OCI-LY7 (cell line): ENCODE data around the gene SMOC2. TPM values are rescaled to one million over a fixed set of nuclear protein-coding genes. Genes with fewer than 3 reads are reported as not detected.

Experiments used
- BruUV-seq: library from RNA; stranded (reverse); fragments of 400-500 nt; replicated peaks from 2 replicates; lab custom pipeline; 2021; lab: Mats Ljungman, UMichigan
- CTCF ChIA-PET: fragments of 300-600 bp; sonication (Branson Sonifier 250); formaldehyde crosslinking; loops from one replicate; lab custom pipeline; 2022; ENCODE audit warnings: antibody characterized with exemption; ENCODE audit not compliant: unreplicated experiment; lab: Charles Lee
- POLR2A ChIA-PET: fragments of 300-600 bp; sonication (Branson Sonifier 250); formaldehyde crosslinking; loops from one replicate; lab custom pipeline; 2022; ENCODE audit warnings: antibody characterized with exemption; lab: Charles Lee
- DNase-seq: peaks from one replicate; pipeline ENCODE4 v3.0.0-alpha.2; 2015; ENCODE audit warnings: low spot score
- H2AFZ ChIP-seq: fragments of 200-600 bp; sonication (generic), shearing (Covaris generic); 2 replicates; pipeline ENCODE4 v1.6.1; 2014; ENCODE audit warnings: mild to moderate bottlenecking, antibody characterized with exemption, low read length, moderate library complexity
- H3K27ac ChIP-seq: fragments of 200-600 bp; sonication (generic); 2 replicates; pipeline ENCODE4 v1.5.1; 2014; ENCODE audit warnings: mixed run types, low read depth, mild to moderate bottlenecking, moderate library complexity, low read length, inconsistent platforms; ENCODE audit not compliant: poor library complexity, severe bottlenecking
- H3K36me3 ChIP-seq: fragments of 200-600 bp; sonication (generic); 2 replicates; pipeline ENCODE4 v1.6.1; 2014; ENCODE audit warnings: mild to moderate bottlenecking, antibody characterized with exemption, low read length, moderate library complexity, mixed read lengths; ENCODE audit not compliant: insufficient read depth
- H3K4me1 ChIP-seq: fragments of 200-600 bp; sonication (generic); 2 replicates; pipeline ENCODE4 v1.5.1; 2014; ENCODE audit warnings: mild to moderate bottlenecking, low read length; ENCODE audit not compliant: insufficient read depth, poor library complexity, severe bottlenecking
- H3K4me2 ChIP-seq: fragments of 200-600 bp; sonication (generic); 2 replicates; pipeline ENCODE4 v1.6.1; 2014; ENCODE audit warnings: mild to moderate bottlenecking, low read length
- H3K4me3 ChIP-seq: fragments of 200-600 bp; sonication (generic); 2 replicates; pipeline ENCODE4 v1.5.1; 2014; ENCODE audit warnings: mild to moderate bottlenecking, low read depth, low read length; ENCODE audit not compliant: poor library complexity, severe bottlenecking
- H3K79me2 ChIP-seq: fragments of 200-600 bp; sonication (generic); 2 replicates; pipeline ENCODE4 v1.6.1; 2016; ENCODE audit warnings: low read depth, mild to moderate bottlenecking, low read length, moderate library complexity, mixed read lengths; ENCODE audit not compliant: insufficient read depth
- H3K9me2 ChIP-seq: fragments of 200-600 bp; sonication (generic); 2 replicates; pipeline ENCODE4 v1.6.1; 2016; ENCODE audit warnings: mild to moderate bottlenecking, low read length, mixed read lengths; ENCODE audit not compliant: insufficient read depth
- H3K9me3 ChIP-seq: fragments of 200-600 bp; sonication (generic); 2 replicates; pipeline ENCODE4 v1.6.1; 2014; ENCODE audit warnings: mild to moderate bottlenecking, mixed run types, low read length, mixed read lengths
- H4K20me1 ChIP-seq: fragments of 200-600 bp; sonication (generic); 2 replicates; pipeline ENCODE4 v1.6.1; 2014; ENCODE audit warnings: mild to moderate bottlenecking, antibody characterized with exemption, low read length, moderate library complexity, mixed read lengths; ENCODE audit not compliant: insufficient read depth
- CTCF ChIP-seq: fragments of 200-600 bp; sonication (generic); conservative IDR thresholded peaks from 2 replicates; pipeline ENCODE4 v1.5.1; 2014; ENCODE audit warnings: mild to moderate bottlenecking, antibody characterized with exemption, low read length, moderate library complexity, mixed read lengths
- EZH2phosphoT487 ChIP-seq: fragments of 200-600 bp; sonication (generic); IDR thresholded peaks from 2 replicates; pipeline ENCODE4 v1.6.1; 2018; ENCODE audit warnings: low read depth, borderline replicate concordance, mild to moderate bottlenecking, mixed run types, antibody characterized with exemption, low read length, moderate library complexity, mixed read lengths
- intact Hi-C: fragments of 100-400 bp; cut with micrococcal nuclease; formaldehyde crosslinking; loops from one replicate; pipeline ENCODE4 v1.10.0; 2022; ENCODE audit not compliant: unreplicated experiment
- total RNA-seq, 2 experiments: library from RNA; depleted of rRNA in 1 of 2; stranded (reverse); fragments of >200 nt in 1 of 2; shearing (Covaris generic) in 1 of 2; gene quantifications; 2 replicates each; pipeline ENCODE4 v1.2.3, GENCODE V29; 2014 to 2022

Gene SMOC2
- total RNA-seq, 2 experiments from 2014 or later = not detected

- no peaks in the 10 kb centered on the region for H3K4me1 ChIP-seq
- DNase-seq = no peak
- no TSS peak for BruUV-seq
- intact Hi-C loops = no loop called here
- ChIA-PET CTCF (no interaction called here), POLR2A (no interaction called here)
- no peak overlapping the region for H3K27ac ChIP-seq
- no peaks in the 10 kb centered on the region for H3K79me2 ChIP-seq
- H3K4me3 ChIP-seq = no peak overlapping the region
- H3K9me2 ChIP-seq = no peaks in the 10 kb centered on the region
- H3K36me3 ChIP-seq = no peaks in the 10 kb centered on the region
- H3K4me2 ChIP-seq = no peak overlapping the region
- TF ChIP-seq EZH2phosphoT487 = no peak
- no peak for TF ChIP-seq CTCF
- H2AFZ ChIP-seq = no peak overlapping the region
- no peaks in the 10 kb centered on the region for H3K9me3 ChIP-seq
- H4K20me1 ChIP-seq = no peaks in the 10 kb centered on the region
Measured at GRCh38 chr6:168684471-168684870, 243.5 kb downstream of the SMOC2 start.

GRCh38 chr6:168684906-168685305, 243.9 kb downstream of the SMOC2 start:
- no peak overlapping the region for H3K27ac ChIP-seq
- ChIA-PET POLR2A (no interaction called here), CTCF (no interaction called here)
- H2AFZ ChIP-seq = no peak overlapping the region
- TF ChIP-seq CTCF (no peak), EZH2phosphoT487 (no peak)
- BruUV-seq = no TSS peak
- H3K36me3 ChIP-seq = no peaks in the 10 kb centered on the region
- no peaks in the 10 kb centered on the region for H3K9me3 ChIP-seq
- H3K9me2 ChIP-seq = no peaks in the 10 kb centered on the region
- H3K79me2 ChIP-seq = no peaks in the 10 kb centered on the region
- no peak overlapping the region for H3K4me2 ChIP-seq
- no peak overlapping the region for H3K4me3 ChIP-seq
- no peaks in the 10 kb centered on the region for H3K4me1 ChIP-seq
- intact Hi-C loops = no loop called here
- DNase-seq = no peak
- H4K20me1 ChIP-seq = no peaks in the 10 kb centered on the region

GRCh38 chr6:168686029-168686738, 245.2 kb downstream of the SMOC2 start:
- no peak overlapping the region for H3K4me2 ChIP-seq
- CTCF ChIA-PET = no interaction called here
- no peak overlapping the region for H3K4me3 ChIP-seq
- BruUV-seq = no TSS peak
- TF ChIP-seq CTCF (no peak), EZH2phosphoT487 (no peak)
- no peaks in the 10 kb centered on the region for H3K9me3 ChIP-seq
- POLR2A ChIA-PET = no interaction called here
- H3K36me3 ChIP-seq = no peaks in the 10 kb centered on the region
- no peaks in the 10 kb centered on the region for H4K20me1 ChIP-seq
- intact Hi-C loops = no loop called here
- H3K27ac ChIP-seq = no peak overlapping the region
- H3K79me2 ChIP-seq = no peaks in the 10 kb centered on the region
- no peaks in the 10 kb centered on the region for H3K4me1 ChIP-seq
- H3K9me2 ChIP-seq = no peaks in the 10 kb centered on the region
- no peak for DNase-seq
- H2AFZ ChIP-seq = no peak overlapping the region
